ENCODE measurements around the gene KIFC1.

The KIFC1 gene

GRCh38 chr6:33427585-33428223, 36.1 kb downstream of the KIFC1 start:
- peak; percentile 67 for DNase-seq

GRCh38 chr6:33428224-33428965, 36.8 kb downstream of the KIFC1 start:
- DNase-seq, result peak; percentile 73

GRCh38 chr6:33428966-33429749, 37.5 kb downstream of the KIFC1 start:
- DNase-seq, result no peak

GRCh38 chr6:33429750-33430052, 38.1 kb downstream of the KIFC1 start:
- no peak for DNase-seq

GRCh38 chr6:33430334-33430733, 38.7 kb downstream of the KIFC1 start:
- no peak for DNase-seq

GRCh38 chr6:33430991-33431879, 39.6 kb downstream of the KIFC1 start:
- DNase-seq, result peak; percentile 45

- DNase-seq, result no peak
These were observed 40.4 kb downstream of the KIFC1 start for GRCh38 chr6:33431880-33432541.

GRCh38 chr6:33432546-33432945, 40.9 kb downstream of the KIFC1 start:
- DNase-seq, result no peak

GRCh38 chr6:33433001-33433543, 41.4 kb downstream of the KIFC1 start:
- DNase-seq, result no peak

- DNase-seq, result no peak
These were observed 42.0 kb downstream of the KIFC1 start for GRCh38 chr6:33433544-33434191.

GRCh38 chr6:33434961-33435360, 43.3 kb downstream of the KIFC1 start:
- no peak for DNase-seq

- no peak for DNase-seq
These were observed 46.0 kb downstream of the KIFC1 start for GRCh38 chr6:33437666-33438065.

- DNase-seq, result no peak
These were observed 47.5 kb downstream of the KIFC1 start for GRCh38 chr6:33438978-33439594.

GRCh38 chr6:33439956-33440648, 48.5 kb downstream of the KIFC1 start:
- no peak for DNase-seq

GRCh38 chr6:33440649-33441309, 49.2 kb downstream of the KIFC1 start:
- no peak for DNase-seq

- DNase-seq, result no peak
These were observed 49.8 kb downstream of the KIFC1 start for GRCh38 chr6:33441457-33441856.

GRCh38 chr6:33442283-33442682, 50.7 kb downstream of the KIFC1 start:
- no peak for DNase-seq

- DNase-seq, result no peak
These were observed 51.4 kb downstream of the KIFC1 start for GRCh38 chr6:33443025-33443424.

- no peak for DNase-seq
These were observed 52.2 kb downstream of the KIFC1 start for GRCh38 chr6:33443619-33444504.
